Tibial nerve (tissue), 4 donors: ENCODE data around the gene ACSL1. TPM values are rescaled to one million over a fixed set of nuclear protein-coding genes. Genes with fewer than 3 reads are reported as not detected.

ENCODE experiments used
- DNase-seq, 2 donors: peaks; one replicate each; pipeline ENCODE4 v3.0.0-alpha.2; 2019; ENCODE audit warnings: low spot score in 2 of 2
- H3K27ac ChIP-seq, 4 donors: fragments of 200-600 bp; sonication (generic) in 3 of 4; one replicate each; pipeline ENCODE4 v1.5.1; 2017 to 2019; ENCODE audit warnings: mild to moderate bottlenecking in 1 of 4
- H3K27me3 ChIP-seq, 2 donors: fragments of 200-600 bp; sonication (generic) in 1 of 2; one replicate each; pipeline versions ENCODE4 v1.5.1 to v1.6.0; 2017 to 2019
- H3K36me3 ChIP-seq, 3 donors: fragments of 200-600 bp; sonication (generic); one replicate each; pipeline ENCODE4 v1.5.1; 2018 to 2019
- H3K4me1 ChIP-seq, 4 donors: fragments of 200-600 bp; sonication (generic) in 3 of 4; one replicate each; pipeline ENCODE4 v1.5.1; 2017 to 2019
- H3K4me3 ChIP-seq, 4 donors: fragments of 200-600 bp; sonication (generic) in 3 of 4; one replicate each; pipeline ENCODE4 v1.5.1; 2017 to 2019; ENCODE audit warnings: mild to moderate bottlenecking in 1 of 4, moderate library complexity in 1 of 4
- H3K9me3 ChIP-seq, 4 donors: fragments of 200-600 bp; sonication (generic) in 3 of 4; one replicate each; pipeline ENCODE4 v1.5.1; 2017 to 2019
- CTCF ChIP-seq, 5 experiments: fragments of 200-600 bp in 3 of 5; fragments of 450-650 bp in 2 of 5; sonication (generic) in 3 of 5; IDR thresholded peaks; one replicate each; pipeline ENCODE4 v1.5.1; 2016 to 2019; ENCODE audit warnings: antibody characterized with exemption in 5 of 5, mild to moderate bottlenecking in 3 of 5, moderate library complexity in 2 of 5
- EP300 ChIP-seq, 2 donors: sonication (generic); formaldehyde crosslinking; IDR thresholded peaks; one replicate each; pipeline ENCODE4 v1.6.1; 2017; ENCODE audit warnings: antibody characterized with exemption in 2 of 2, mild to moderate bottlenecking in 1 of 2
- POLR2A ChIP-seq, 2 donors: fragments of 450-650 bp; IDR thresholded peaks; one replicate each; pipeline ENCODE4 v1.6.1; 2017; ENCODE audit warnings: antibody characterized with exemption in 2 of 2, mild to moderate bottlenecking in 2 of 2, moderate library complexity in 2 of 2
- WGBS, 2 donors: methylation state at CpG; one replicate each; pipeline ENCODE4 v1.1.5; 2018; 5-methylcytosine and 5-hydroxymethylcytosine counted together
- total RNA-seq, 4 donors: library from RNA; depleted of rRNA; stranded (reverse); fragments of >200 nt; gene quantifications; one replicate each; pipeline ENCODE4 v1.1.0, GENCODE V29; 2016

The ACSL1 gene
- total RNA-seq, 4 donors from 2014 or later = 112 to 384 (median 211) TPM

GRCh38 chr4:184769141-184769765 lies 56.5 kb downstream of the ACSL1 start:
- Histone ChIP-seq H3K36me3 (peaks cover 0 to 99% (median 21%) of the 10 kb centered on the region in 3 donors), H3K9me3 (no peaks in the 10 kb centered on the region), H3K4me1 (no peaks in the 10 kb centered on the region), H3K4me3 (no peak overlapping the region), H3K27ac (no peak overlapping the region), H3K27me3 (no peaks in the 10 kb centered on the region)
- 83 to 88% methylated on average over 7 of the region's 7 CpGs for WGBS, 2 donors
- TF ChIP-seq EP300 (IDR thresholded peaks at IDR 0.05) (no peak), POLR2A (IDR thresholded peaks at IDR 0.05) (no peak), CTCF (IDR thresholded peaks at IDR 0.05) (no peak)
- no peak for DNase-seq

GRCh38 chr4:184768296-184768695 lies 57.5 kb downstream of the ACSL1 start:
- Histone ChIP-seq H3K9me3 (no peaks in the 10 kb centered on the region), H3K36me3 (peaks cover 0 to 96% (median 21%) of the 10 kb centered on the region in 3 donors), H3K27ac (no peak overlapping the region), H3K27me3 (no peaks in the 10 kb centered on the region), H3K4me3 (no peak overlapping the region), H3K4me1 (peaks cover 0 to 5% (median 0%) of the 10 kb centered on the region in 4 donors)
- DNase-seq = no peak
- no peak for TF ChIP-seq CTCF (IDR thresholded peaks at IDR 0.05)
- TF ChIP-seq EP300 (IDR thresholded peaks at IDR 0.05) = no peak
- TF ChIP-seq POLR2A (IDR thresholded peaks at IDR 0.05) = no peak
- 88 to 91% methylated on average over 5 of the region's 5 CpGs for WGBS, 2 donors

- Histone ChIP-seq H3K4me1 (peaks cover 0 to 17% (median 0%) of the 10 kb centered on the region in 4 donors), H3K27me3 (no peaks in the 10 kb centered on the region), H3K27ac (no peak overlapping the region), H3K36me3 (peaks cover 0 to 96% (median 17%) of the 10 kb centered on the region in 3 donors), H3K4me3 (no peak overlapping the region), H3K9me3 (no peaks in the 10 kb centered on the region)
- 93 to 94% methylated on average over 9 of the region's 9 CpGs for WGBS, 2 donors
- TF ChIP-seq CTCF (IDR thresholded peaks at IDR 0.05) = no peak
- no peak for TF ChIP-seq POLR2A (IDR thresholded peaks at IDR 0.05)
- no peak for TF ChIP-seq EP300 (IDR thresholded peaks at IDR 0.05)
- DNase-seq = no peak
Observed at GRCh38 chr4:184766446-184766845, 59.3 kb downstream of the ACSL1 start.

- no peak for DNase-seq
- peaks cover 0 to 17% (median 0%) of the 10 kb centered on the region in 4 donors for H3K4me1 ChIP-seq
- no peak overlapping the region for H3K27ac ChIP-seq
- peaks cover 0 to 96% (median 17%) of the 10 kb centered on the region in 3 donors for H3K36me3 ChIP-seq
- H3K4me3 ChIP-seq = no peak overlapping the region
- H3K9me3 ChIP-seq = no peaks in the 10 kb centered on the region
- TF ChIP-seq EP300 (IDR thresholded peaks at IDR 0.05) (no peak), CTCF (IDR thresholded peaks at IDR 0.05) (no peak), POLR2A (IDR thresholded peaks at IDR 0.05) (no peak)
- no peaks in the 10 kb centered on the region for H3K27me3 ChIP-seq
- 83 to 87% methylated on average over 21 of the region's 21 CpGs for WGBS, 2 donors
Observed at GRCh38 chr4:184765473-184766340, 60.1 kb downstream of the ACSL1 start.

GRCh38 chr4:184764601-184765000 lies 61.2 kb downstream of the ACSL1 start:
- Histone ChIP-seq H3K27ac (no peak overlapping the region), H3K27me3 (no peaks in the 10 kb centered on the region), H3K9me3 (no peaks in the 10 kb centered on the region), H3K4me3 (no peak overlapping the region), H3K4me1 (peaks cover 0 to 17% (median 0%) of the 10 kb centered on the region in 4 donors), H3K36me3 (peaks cover 0 to 96% (median 17%) of the 10 kb centered on the region in 3 donors)
- WGBS, 2 donors = 96 to 99% methylated on average over 4 of the region's 4 CpGs
- DNase-seq = no peak
- TF ChIP-seq POLR2A (IDR thresholded peaks at IDR 0.05) (no peak), CTCF (IDR thresholded peaks at IDR 0.05) (no peak), EP300 (IDR thresholded peaks at IDR 0.05) (no peak)
